IPS-18c (cell line): ENCODE measurements around the gene ZNF19.

Experiments
- H3K4me3 ChIP-seq: 2 replicates; pipeline ENCODE4 v1.7.0; 2013; ENCODE audit warnings: low read depth, mild to moderate bottlenecking, low read length, moderate library complexity; ENCODE audit not compliant: insufficient read depth
- H3K9me3 ChIP-seq: one replicate; pipeline ENCODE4 v1.6.1; 2013; ENCODE audit warnings: mild to moderate bottlenecking, low read length, moderate library complexity; ENCODE audit not compliant: control insufficient read depth, insufficient read depth

Gene ZNF19

DNA sequence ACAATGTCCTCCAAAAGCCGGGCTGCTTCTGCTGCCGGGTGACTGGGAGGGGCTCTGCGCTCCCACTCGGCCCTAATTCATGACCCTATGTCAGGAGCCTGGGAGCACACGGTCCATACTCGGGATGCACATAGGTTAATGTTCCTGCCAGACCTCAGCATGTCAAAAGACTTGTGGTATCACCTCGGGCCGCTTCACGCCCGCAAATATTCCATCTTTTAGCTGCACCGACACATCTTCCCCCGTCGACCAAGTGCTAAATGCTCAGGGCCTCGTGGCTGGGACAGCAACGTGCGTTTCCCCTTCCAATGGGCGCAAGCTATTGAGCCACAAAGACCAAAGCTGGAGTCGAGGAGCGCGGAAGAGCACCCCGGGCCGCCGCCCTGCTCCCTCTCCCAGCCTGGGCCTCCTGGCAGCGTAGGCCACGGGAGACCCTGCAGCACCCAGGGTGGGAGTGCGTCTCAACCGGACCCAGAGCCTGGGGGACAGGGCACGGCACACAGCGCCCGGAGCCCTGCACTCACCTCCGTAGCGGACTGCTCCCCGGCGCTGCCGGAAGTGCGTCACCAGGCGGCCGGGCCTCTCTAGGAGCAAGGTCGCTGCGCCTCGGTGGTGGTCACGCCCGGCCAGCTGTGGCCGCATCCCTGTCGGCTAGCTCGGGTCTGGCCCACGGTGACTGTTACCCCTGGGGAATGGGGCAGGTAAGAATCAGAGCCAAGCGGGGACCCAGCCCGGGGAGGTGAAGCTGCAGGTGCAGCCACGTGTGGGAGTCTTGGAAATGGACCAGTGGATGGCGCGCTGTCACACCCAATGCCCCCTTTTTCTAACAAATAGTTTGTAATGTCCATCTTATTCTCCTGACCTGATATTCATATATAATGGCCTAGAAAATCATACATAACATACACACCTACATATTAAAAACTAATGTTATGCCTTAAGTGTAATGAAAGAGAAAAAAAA, 27.2 kb downstream of the ZNF19 start, which contains the start of gene ZNF23:
TSS of gene ZNF23 (minus strand) at position 562 of the 963 bp plus-strand sequence. CDS start 5,451 bp downstream, outside the sequence.
- Histone ChIP-seq H3K4me3 (peak within 1 kb of the TSS; percentile 99), H3K9me3 (peaks cover 2% of the 10 kb centered on the region)

DNA sequence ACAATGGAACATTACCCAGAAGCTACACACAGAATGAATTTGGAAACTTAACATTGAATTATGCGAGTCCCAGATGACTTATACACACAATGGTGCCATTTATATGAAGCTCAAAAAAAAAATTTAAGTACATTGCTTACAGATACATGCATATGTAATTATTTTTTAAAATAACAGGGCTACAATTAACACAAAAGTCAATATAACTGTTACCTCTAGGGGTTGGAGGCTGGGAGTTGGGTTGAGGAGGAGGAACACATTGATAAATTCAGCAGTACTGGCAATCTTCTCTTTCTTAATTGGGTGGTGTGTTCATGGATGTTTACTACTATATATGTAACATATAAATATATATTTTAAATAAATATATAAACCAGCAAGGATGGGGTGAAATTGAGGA, 28.2 kb downstream of the ZNF19 start:
- Histone ChIP-seq H3K9me3 (peaks cover 2% of the 10 kb centered on the region), H3K4me3 (peak overlapping the region; percentile 99; the same call in 1 of the 2 replicates)

DNA sequence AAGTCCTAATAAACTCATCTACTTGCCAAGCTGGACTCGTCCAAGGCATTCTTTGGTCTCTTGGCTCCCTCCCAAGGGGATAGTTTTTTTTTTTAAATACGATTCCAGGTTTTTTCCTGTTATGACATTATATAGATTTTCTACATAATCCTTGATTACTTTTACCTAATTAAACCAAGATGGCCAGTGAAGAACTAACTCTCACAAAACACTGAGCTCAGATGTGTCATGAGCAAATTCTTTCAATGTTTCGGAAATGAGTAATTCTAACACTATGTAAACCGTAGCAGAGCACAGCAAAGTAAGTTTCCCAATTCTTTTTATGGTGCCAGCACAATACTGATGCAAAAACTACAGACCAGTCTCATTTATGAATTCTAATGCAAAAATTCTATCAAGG, 28.9 kb downstream of the ZNF19 start:
- H3K4me3 ChIP-seq = no peak overlapping the region
- peaks cover 2% of the 10 kb centered on the region for H3K9me3 ChIP-seq

DNA sequence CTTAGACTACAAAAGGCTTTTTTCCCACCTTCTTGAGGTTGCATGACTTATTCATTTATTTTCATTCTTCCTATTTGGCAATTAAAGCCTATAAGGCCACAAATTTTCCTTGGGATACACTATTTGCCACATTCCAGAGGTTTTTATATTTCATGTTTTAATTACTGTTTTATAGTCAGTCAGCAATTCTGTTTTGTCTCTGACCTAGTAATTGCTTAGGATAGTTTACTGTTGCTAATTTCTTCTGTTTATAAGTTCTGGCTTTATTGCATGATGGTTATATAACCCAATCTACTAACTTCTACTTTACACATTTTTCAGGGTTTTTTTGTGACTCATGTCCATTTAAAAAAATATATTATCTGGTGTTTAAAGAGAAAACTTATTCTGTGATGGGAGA, 29.6 kb downstream of the ZNF19 start:
- Histone ChIP-seq H3K9me3 (peaks cover 2% of the 10 kb centered on the region), H3K4me3 (no peak overlapping the region)

DNA sequence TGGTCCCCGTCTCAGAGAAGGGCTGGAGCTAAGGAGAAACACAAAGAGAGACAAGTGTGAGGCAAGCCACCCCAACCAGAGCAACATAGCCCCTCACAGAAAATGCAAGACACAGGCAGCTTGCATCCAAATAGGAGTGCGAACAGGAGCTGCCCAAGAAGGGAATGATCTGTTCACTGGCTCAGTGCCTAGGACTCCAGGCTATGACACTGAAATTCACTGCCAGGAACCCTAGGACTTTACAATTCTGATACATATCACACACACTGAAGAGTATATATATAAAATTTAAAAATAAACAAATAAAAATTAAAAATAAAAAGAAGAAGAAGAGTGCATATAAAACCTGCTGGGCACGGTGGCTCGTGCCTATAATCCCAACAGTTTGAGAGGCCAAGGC, 32.3 kb downstream of the ZNF19 start:
- Histone ChIP-seq H3K4me3 (no peak overlapping the region), H3K9me3 (no peaks in the 10 kb centered on the region)

DNA sequence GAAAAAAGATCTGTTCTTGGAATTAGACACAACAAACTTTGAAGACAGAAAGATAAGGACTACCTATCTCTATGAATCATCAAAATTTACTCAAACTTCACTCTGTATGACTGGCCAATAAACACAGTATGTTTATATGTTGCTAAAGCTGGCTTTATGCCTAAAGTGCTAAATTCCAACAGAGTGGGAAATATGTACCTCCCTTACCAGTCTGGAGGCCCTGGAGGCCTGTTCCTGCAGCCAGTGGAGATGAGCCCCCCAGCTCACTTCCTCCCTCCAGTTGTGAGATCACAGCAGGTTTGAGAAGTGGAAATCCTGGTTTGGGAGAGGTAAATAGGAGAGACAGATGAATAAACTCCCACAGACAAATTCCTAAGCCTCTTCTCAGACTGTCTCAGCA, 36.1 kb downstream of the ZNF19 start:
- H3K9me3 ChIP-seq = peaks cover 16% of the 10 kb centered on the region
- no peak overlapping the region for H3K4me3 ChIP-seq

DNA sequence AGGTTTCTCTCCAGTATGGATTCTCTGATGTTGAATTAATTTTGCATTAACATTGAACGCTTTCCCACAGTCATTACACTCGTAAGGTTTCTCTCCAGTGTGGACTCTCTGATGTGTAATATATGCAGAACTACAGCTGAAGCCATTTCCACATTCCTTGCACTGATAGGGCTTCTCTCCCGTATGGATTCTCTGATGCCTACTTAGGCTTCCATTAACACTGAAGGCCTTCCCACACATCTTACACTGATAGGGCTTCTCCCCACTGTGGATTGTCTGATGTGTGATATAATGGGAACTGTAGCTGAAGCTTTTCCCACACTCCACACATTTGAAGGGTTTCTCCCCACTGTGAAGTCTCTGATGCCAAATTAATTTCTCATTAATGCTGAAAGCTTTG, 40.1 kb downstream of the ZNF19 start:
- Histone ChIP-seq H3K4me3 (no peak overlapping the region), H3K9me3 (peaks cover 19% of the 10 kb centered on the region)

DNA sequence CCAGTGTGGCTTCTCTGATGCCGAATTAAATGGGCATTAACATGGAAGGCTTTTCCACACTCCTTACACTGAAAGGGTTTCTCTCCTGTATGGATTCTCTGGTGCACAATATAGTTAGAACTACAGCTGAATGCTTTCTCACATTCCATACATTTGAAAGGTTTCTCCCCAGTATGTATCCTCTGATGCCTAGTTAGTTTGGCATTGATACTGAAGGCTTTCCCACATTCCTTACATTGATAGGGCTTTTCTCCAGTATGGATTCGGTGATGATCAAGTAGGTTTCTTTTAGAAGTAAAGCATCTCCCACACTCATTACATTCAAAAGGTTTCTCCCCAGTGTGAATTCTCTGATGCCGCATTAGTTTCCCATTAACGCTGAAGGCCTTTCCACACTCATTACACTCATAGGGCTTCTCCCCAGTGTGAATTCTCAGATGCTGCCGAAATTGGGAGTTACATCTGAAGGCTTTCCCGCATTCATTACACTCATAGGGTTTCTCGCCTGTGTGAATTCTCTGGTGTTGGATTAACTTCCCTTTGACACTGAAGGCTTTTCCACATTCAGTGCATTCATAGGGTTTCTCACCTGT, 40.8 kb downstream of the ZNF19 start:
- H3K9me3 ChIP-seq = peaks cover 19% of the 10 kb centered on the region
- H3K4me3 ChIP-seq = no peak overlapping the region; the same call in 1 of the 2 replicates

DNA sequence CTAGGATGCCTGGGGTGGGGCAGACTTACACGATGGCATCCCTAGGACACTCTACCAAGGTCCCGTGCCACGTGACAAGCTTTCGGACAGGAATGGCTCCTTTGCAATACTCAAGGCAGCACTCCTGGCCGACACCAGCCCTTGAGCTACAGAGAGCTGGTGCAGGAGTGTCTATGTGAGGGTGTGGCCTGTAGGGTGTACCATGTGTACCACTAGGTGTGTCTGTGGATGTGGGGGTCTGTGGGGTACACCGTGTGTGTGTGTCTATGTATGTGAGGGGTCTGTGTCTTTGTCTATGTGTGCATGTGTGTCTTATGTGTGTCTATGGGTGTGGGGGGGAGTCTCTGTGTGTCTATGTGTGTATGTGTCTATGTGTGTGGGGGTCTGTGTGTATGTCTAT, 45.4 kb downstream of the ZNF19 start:
- no peak overlapping the region for H3K4me3 ChIP-seq
- peaks cover 12% of the 10 kb centered on the region for H3K9me3 ChIP-seq

DNA sequence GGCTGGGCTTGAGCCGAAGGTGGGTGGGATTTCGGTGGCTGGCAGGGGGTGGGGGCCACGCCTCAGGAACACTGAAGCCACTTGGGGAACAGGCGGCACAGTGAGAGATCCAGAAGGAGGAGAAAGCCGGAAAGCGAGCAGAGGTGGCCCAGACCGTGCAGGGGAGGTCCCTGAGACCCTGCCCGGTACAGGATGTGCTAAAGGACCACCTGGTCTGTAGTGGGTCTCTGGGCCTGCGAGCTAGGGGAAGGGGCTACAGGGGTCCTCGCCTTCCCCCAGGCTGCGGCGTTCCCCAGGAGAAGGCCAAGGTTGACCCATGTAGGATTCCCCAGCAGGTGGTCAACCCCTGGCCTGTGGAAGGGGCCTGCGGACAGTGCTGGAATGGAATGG, 47.1 kb downstream of the ZNF19 start, which contains the start of gene TLE7:
TSS of gene TLE7 (minus strand) at position 4 of the 390 bp plus-strand sequence. CDS start 8,730 bp downstream, outside the sequence.
- Histone ChIP-seq H3K4me3 (no peak within 1 kb of the TSS), H3K9me3 (peaks cover 3% of the 10 kb centered on the region)

DNA sequence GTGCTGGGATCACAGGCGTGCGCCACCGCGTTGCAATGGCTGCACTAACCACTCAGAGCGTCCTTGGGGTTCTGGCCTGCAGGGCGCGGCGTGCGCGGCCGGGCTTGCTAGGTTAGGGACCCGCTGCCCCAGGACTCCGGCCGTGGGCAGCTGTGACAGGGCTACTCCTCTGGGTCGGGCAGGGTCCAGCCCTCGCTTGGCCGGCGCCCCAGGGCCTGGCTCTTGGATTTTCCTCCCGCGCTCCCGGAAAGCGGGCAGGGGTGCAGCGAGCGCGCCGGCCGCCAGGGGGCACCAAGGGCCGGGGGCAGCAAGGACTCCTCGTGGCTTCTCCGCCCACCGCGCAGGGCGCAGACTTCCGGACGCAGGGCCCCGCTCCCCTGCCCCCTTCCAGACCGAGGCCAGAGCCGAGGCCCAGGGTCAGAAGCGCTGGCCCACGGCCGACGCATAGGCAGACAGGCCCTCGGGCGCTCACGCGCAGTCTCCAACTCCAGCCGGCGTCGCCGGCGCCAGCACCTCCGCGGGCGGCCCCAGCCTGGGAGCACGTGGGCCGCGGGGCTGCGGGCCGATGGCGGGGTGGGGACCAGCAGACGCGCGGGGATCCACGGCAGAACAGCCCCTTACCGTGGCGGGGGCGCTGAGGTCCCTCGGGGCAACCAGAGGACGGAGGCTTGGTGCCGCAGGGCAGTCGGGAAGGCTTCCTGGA, 47.6 kb downstream of the ZNF19 start:
- Histone ChIP-seq H3K4me3 (no peak overlapping the region), H3K9me3 (peaks cover 3% of the 10 kb centered on the region)

DNA sequence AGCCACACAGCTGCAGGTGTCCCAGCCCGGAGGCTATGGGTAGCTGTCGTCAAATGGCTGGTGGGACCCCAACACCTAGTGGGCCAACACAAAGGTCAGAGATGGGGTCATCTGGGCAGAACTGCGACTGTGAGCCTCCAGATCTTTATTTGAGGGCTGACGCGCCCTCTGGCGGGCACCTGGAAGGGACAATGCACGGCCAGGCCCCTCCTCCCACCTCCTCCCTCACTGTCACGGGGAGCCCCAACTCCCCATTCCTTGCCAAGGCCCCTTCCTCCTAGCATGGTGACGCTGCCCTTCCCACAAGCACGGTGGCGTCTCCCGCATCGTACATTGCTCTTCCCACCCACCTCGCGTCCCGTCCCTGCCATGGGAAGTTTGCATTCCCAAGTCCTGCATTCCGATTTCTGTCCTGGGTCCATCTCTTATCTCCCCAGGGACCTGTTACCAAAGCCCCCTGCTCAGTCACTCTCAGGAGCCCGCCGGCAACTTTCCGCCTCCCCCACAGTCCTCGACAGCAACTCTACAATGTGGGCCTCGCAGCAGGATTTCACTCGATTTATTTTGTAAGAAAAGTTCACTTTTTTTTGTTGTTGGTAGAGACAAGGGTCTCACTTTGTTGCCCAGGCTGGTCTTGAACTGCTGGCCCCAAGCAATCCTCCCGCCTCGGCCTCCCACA, 48.3 kb downstream of the ZNF19 start:
- Histone ChIP-seq H3K4me3 (no peak overlapping the region), H3K9me3 (peaks cover 3% of the 10 kb centered on the region)

DNA sequence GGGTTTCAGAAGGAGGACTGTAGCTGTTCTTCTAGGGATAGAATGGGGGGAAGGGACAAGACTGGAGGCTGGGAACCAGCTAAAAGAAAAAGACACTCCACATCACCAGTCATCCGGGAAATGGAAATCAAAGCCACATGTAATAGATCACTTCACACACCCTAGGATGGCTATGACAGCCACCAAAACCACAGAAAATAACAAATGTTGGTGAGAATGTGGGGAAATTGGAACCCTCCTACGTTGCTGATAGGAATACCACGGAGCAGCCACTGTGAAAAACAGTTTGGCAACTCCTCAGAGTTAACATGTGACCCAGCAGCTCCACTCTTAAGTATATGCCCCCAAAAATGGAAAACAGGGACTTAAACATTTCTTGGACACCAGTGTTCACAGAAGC, 49.6 kb downstream of the ZNF19 start:
- peaks cover 3% of the 10 kb centered on the region for H3K9me3 ChIP-seq
- H3K4me3 ChIP-seq = no peak overlapping the region

DNA sequence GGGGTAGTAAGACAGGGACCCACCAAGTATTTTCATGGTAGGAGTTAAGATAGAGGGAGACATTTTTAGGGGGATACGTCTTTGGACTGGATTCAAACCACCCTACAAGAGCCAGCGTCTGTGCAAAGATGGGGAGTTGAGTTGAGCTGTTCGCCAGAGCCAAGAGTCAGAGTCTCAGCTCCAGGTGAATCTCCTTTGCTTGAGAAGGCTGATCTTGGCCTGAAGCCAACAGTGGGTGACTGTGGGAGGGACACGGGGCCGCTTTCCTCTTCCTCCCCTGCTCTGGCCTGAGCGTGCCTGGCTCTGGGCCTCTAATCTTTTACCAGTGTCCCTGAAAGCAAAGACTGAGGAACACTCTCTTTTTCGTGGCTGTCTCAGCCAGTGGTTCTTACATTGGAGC, 52.7 kb downstream of the ZNF19 start:
- H3K4me3 ChIP-seq = no peak overlapping the region
- peaks cover under 1% of the 10 kb centered on the region for H3K9me3 ChIP-seq

DNA sequence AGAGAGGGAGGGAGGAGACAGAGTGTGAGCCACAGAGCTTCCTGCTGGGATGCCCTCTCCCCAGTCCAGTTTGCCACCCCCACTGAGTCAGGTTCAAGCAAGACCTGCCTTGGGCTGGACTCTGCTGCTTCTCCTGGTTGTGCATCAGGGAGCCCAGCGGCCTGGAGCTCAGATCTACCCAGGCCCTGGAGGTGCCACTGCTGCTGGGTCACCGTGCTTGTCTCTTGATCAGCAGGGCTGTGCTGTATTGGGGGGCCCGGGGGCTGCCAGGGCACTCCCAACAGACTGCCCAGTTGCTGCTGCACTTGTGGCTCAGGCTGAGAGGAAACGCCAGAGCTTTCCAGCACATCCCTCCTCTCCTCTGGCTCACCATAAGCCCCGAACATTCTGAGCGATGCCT, 56.2 kb downstream of the ZNF19 start:
- H3K9me3 ChIP-seq = no peaks in the 10 kb centered on the region
- H3K4me3 ChIP-seq = no peak overlapping the region

DNA sequence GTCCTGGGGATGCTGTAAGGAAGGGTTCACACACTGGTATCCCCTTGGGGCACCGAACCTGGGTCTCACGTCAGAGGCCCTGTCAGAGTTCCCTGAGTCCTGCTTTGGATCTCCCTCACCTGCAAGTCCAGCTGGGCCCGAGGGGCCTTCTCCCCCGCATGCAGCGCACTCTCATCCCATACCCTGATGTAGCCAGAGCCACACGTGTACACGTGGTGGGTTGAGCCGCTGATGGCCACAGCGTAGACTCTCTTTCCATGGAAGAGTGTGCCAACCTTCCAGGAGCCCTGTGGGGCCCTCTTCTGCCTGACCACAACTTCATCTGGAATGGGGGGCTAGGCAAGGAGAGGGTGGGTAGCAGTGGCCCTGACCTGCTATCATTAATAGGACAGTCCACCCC, 57.1 kb downstream of the ZNF19 start:
- H3K4me3 ChIP-seq = no peak overlapping the region

DNA sequence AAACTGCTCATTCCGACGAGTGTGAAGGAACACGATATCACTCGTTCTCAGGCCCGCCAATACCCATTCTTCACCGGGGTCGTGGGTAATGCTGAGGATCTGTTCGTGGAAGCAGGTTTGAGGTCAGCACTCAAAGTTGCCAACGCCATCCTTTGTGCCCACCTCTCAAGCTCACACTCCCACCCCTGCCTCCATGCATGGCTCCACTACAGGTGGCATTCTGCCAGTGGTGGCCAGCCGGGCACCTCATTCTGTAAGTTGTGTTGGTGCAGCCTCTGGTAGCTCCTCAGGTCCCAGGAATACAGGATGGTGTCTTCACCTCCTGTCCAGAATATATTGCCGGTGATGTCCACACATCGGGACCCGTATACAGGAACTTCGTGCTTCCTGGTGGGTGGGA, 57.9 kb downstream of the ZNF19 start:
- H3K9me3 ChIP-seq = no peaks in the 10 kb centered on the region
- no peak overlapping the region for H3K4me3 ChIP-seq

More for the DNA sequence above, 57.1 kb downstream of the ZNF19 start:
- H3K9me3 ChIP-seq = no peaks in the 10 kb centered on the region
